ENCODE measurements around the gene ZNF335. TPM values are rescaled to one million over a fixed set of nuclear protein-coding genes. Genes with fewer than 3 reads are reported as not detected.
"Not testable (repeated sequence)": the region's sequence is repeated elsewhere in the genome, so short reads cannot be mapped to it uniquely, and the experiment has no call there.

Gene ZNF335
- total RNA-seq, 1 donor from 2014 or later, result 16.0 TPM

DNA sequence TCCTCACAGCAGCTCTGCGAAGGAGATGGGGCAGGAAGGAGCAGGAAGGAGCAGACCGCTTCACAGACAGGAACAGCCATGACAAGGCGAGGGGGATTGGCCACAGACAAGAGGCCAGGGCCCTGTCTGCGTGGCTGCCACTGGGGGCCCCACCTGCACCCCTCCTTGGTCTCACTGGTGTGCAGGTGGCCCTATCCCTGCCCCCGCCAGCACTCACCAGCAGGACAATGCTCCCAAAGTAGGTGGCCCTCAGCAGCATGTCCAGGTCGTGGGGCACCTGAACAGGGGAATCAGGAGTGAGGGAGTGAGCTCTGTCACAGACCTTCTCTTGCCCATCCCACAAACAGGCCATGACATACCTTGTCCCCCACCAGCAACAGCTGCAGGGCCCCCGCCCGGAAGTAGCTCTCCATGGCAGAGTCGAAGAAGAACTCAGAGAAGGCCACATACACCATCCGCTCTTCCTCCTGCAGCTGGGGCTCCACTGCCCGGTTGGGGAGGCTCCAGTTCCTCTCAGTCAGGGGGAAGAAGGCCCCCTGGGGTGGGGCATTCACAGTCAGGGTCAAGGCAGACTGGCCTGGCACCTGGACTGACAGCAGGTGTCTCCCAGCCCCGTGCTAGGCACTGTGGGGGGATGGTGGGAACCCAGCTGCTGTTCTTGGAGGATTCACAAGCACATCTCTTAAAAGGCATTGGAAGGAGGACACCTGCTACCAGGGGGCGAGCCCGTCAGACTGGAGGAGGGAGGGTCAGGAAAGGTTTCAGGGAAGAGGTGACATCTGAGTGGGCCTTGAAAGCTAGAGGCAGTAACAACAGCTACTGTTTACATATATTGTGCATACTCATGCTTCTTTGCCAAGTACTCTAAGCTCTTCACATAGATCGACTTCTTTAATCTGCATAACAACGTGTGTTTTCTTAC lies 67.2 kb downstream of the ZNF335 start:
- TF ChIP-seq, protein P1, sequence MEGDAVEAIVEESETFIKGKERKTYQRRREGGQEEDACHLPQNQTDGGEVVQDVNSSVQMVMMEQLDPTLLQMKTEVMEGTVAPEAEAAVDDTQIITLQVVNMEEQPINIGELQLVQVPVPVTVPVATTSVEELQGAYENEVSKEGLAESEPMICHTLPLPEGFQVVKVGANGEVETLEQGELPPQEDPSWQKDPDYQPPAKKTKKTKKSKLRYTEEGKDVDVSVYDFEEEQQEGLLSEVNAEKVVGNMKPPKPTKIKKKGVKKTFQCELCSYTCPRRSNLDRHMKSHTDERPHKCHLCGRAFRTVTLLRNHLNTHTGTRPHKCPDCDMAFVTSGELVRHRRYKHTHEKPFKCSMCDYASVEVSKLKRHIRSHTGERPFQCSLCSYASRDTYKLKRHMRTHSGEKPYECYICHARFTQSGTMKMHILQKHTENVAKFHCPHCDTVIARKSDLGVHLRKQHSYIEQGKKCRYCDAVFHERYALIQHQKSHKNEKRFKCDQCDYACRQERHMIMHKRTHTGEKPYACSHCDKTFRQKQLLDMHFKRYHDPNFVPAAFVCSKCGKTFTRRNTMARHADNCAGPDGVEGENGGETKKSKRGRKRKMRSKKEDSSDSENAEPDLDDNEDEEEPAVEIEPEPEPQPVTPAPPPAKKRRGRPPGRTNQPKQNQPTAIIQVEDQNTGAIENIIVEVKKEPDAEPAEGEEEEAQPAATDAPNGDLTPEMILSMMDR (conservative IDR thresholded peaks at IDR 0.05; ENCODE audit: low read depth, low read length), result no peak
- no peak for DNase-seq (ENCODE audit: low read depth)

DNA sequence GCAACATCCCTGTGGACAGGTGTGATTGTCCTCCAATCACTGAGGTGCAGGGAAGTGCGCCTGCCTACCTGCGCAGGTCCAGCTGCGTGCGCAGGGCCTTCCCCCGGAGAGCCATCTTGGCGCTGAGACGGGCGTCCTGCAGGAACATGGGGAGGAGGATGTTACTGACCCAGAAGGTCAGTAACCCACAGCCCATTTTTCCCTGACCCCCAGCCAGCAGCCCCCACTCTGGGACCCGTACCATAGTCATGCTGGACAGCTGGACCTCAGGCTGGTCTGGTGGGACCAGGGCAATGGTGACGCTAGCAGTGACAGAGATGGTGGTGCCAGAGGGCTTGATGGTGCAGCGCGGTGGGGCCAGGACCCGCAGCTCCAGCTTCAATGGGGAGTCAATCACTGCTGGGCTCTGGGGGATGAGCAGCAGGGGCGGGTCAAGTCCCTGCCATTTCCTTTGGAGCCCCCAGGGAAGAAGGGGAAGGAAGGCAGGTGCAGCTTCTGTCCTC lies 69.8 kb downstream of the ZNF335 start:
- TF ChIP-seq, protein P1 (conservative IDR thresholded peaks at IDR 0.05; ENCODE audit: low read depth, low read length), result no peak
- DNase-seq (ENCODE audit: low read depth), result no peak
- no peak overlapping the region for H3K4me3 ChIP-seq (ENCODE audit: low read depth, low read length)

More for the DNA sequence above, 67.2 kb downstream of the ZNF335 start:
- no peak overlapping the region for H3K4me3 ChIP-seq (ENCODE audit: low read depth, low read length)

DNA sequence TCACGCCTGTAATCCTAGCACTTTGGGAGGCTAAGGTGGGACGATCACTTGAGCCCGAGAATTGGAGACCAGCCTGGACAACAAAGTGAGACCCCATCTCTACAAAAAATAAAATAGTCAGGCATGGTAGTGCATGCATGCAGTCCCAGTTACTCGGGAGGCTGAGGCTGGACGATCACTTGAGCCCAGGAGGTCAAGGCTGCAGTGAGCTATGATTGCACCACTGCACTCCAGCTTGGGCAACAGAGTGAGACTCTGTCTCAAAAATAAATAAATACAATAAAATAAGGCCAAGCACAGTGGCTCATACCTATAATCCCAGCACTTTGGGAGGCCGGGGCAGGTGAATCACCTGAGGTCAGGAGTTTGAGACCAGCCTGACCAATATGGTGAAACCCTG lies 70.7 kb downstream of the ZNF335 start:
- H3K4me3 ChIP-seq (ENCODE audit: low read depth, low read length); DNase-seq (ENCODE audit: low read depth): not testable (repeated sequence)

DNA sequence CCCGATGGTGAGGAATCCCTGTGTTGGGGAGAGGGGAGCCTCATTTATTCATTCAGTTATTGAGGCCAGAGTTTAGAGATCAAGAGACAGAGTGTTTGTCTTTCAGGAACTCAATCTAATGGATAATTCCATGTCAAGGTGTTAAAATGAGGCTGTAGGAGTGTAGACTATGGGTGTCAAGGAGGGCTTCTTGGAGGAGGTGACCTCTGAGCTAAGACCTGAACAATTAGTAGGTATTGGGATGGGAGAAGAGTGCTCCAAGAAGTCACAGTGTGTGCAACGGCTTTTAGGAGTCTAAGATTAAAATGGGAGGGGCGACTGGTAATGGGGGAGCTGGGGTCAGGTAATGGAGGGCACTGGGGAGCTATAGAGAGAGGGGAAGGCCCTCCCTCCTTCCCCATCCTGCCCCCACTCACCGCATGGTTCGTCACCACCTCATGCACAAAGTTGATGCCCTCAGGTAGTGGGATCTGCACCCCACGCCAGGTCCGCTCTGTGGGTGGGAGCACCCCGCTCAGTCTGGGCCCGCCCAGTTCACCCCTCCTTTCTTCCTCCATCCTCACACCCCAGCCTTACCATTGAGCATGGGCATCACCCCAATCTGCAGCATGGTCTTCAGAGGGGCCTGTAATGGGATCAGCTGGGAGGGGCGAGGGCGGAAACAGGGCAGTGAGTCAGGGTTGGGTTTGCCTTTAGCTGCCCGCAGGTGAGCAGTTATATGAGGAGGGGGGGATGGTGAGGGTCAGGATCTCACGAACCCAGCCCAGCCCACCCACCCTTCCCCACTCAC lies 72.8 kb downstream of the ZNF335 start:
- DNase-seq (ENCODE audit: low read depth), result no peak
- TF ChIP-seq, protein P1 (conservative IDR thresholded peaks at IDR 0.05; ENCODE audit: low read depth, low read length), result no peak
- H3K4me3 ChIP-seq (ENCODE audit: low read depth, low read length), result no peak overlapping the region

Other genes starting within 250 kb of the ZNF335 start
- gene SPINT4, start 249.9 kb downstream of the ZNF335 start, total RNA-seq, result not detected in 2 replicates
- 0.43 and 0.69 TPM in 2 replicates for gene WFDC3, start 180.3 kb downstream of the ZNF335 start, total RNA-seq
- gene DNTTIP1, start 180.2 kb downstream of the ZNF335 start, total RNA-seq, result 23.1 and 34.7 TPM in 2 replicates
- gene UBE2C, start 159.6 kb downstream of the ZNF335 start, total RNA-seq, result 345 and 447 TPM in 2 replicates
- not detected in 2 replicates for gene TNNC2, start 144.9 kb downstream of the ZNF335 start, total RNA-seq
- 20.1 and 29.0 TPM in 2 replicates for gene SNX21, start 138.4 kb downstream of the ZNF335 start, total RNA-seq
- 29.1 and 33.0 TPM in 2 replicates for gene ACOT8, start 114.8 kb downstream of the ZNF335 start, total RNA-seq
- gene ZSWIM3, start 114.6 kb downstream of the ZNF335 start, total RNA-seq, result 1.2 and 3.0 TPM in 2 replicates
- gene ZSWIM1, start 91.0 kb downstream of the ZNF335 start, total RNA-seq, result 7.3 and 14.2 TPM in 2 replicates
- gene SPATA25, start 84.6 kb downstream of the ZNF335 start, total RNA-seq, result 0.87 TPM in 1 of 2 replicates, not detected in the other
- gene NEURL2, start 81.0 kb downstream of the ZNF335 start, total RNA-seq, result 3.2 and 6.9 TPM in 2 replicates
- gene CTSA, start 80.9 kb downstream of the ZNF335 start, total RNA-seq, result 42.7 and 62.5 TPM in 2 replicates
- 20.9 and 38.5 TPM in 2 replicates for gene PLTP, start 60.0 kb downstream of the ZNF335 start, total RNA-seq
- gene PCIF1, start 37.5 kb downstream of the ZNF335 start, total RNA-seq, result 17.9 and 18.3 TPM in 2 replicates
- gene MMP9, start 36.7 kb upstream of the ZNF335 start, total RNA-seq, result 0.80 and 1.4 TPM in 2 replicates
- not detected in 2 replicates for gene SLC12A5, start 57.0 kb upstream of the ZNF335 start, total RNA-seq
- gene NCOA5, start 117.8 kb upstream of the ZNF335 start, total RNA-seq, result 20.9 and 32.5 TPM in 2 replicates
- gene CD40, start 146.1 kb upstream of the ZNF335 start, total RNA-seq, result 49.7 and 74.7 TPM in 2 replicates